Measurements from ENCODE around the gene SMG5.

Gene SMG5

DNA sequence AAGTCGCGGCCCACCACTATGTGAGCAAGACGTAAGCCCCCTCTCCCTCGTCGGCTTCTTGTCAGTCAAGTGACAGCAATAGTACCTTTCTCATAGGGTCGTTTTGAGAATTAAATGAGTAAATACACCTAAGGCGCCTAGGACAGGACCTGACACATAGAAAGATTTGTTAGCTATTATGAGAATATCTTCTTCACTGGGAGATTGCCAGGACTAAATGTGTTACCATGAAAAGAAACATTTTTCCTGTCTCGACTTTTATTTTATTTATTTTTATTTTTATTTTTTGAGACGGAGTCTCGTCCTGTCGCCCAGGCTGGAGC lies 69.0 kb downstream of the SMG5 start:
- DNase-seq, result no peak

- peak; percentile 98 for DNase-seq
Observed at GRCh38 chr1:156212833-156213643, 69.6 kb downstream of the SMG5 start, which contains the start of gene PMF1. Gene PMF1 (plus strand): TSS chr1:156213007. CDS start chr1:156213016, 9 bp downstream.

DNA sequence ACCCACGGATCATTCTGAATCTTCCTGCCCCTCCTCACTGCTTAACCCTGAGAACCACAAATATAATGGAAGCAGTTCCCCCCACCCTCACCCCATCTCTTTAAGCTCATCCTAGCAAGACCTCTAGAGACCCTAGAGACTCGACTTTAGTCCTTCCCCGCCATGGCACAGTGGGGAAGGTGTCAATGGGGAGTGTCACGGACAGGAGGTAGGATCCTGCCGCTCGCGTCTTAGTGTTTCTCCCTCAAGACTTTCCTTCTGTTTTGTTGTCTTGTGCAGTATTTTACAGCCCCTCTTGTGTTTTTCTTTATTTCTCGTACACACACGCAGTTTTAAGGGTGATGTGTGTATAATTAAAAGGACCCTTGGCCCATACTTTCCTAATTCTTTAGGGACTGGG lies 70.5 kb downstream of the SMG5 start:
- DNase-seq, result no peak

- no peak for DNase-seq
Observed at GRCh38 chr1:156211243-156211642, 71.4 kb downstream of the SMG5 start.

DNA sequence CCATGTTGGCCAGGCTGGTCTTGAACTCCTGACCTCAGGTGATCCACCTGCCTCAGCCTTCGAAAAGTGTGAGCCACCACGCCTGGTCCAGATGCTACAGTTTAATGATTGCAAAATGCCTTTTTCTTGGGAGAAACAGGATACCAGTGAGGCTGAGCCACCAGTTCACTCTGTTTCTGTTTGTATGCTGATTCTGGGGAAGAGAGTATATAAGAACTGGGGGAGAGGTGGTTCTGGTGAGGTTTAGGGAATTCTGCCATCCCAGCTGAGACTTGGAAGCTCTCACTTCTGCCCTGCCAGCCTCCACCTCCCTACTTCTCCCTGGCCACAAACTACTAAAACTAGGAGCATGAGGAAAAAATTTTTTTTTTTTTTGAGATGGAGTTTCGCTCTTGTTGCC lies 77.9 kb downstream of the SMG5 start:
- DNase-seq, result no peak

GRCh38 chr1:156203331-156203730 lies 79.3 kb downstream of the SMG5 start:
- no peak for DNase-seq

DNA sequence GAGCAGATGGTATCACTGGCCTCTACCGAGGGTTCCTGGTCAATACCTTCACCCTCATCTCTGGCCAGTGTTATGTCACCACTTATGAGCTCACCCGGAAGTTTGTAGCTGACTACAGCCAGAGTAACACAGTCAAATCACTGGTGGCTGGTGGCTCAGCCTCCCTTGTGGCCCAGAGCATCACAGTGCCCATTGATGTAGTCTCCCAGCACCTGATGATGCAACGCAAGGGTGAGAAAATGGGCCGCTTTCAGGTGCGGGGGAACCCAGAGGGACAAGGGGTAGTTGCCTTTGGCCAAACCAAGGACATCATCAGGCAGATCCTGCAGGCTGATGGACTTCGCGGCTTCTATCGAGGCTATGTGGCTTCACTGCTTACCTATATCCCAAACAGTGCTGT lies 82.6 kb downstream of the SMG5 start:
- no peak for DNase-seq

All from stimulated activated CD8-positive, alpha-beta memory T cell treated with anti-CD3 and anti-CD28 coated beads, Interleukin-4, amount 100 ng/mL, for 48 hours (primary cell).